H9 (cell line): ENCODE results near the gene RETREG3. TPM values are rescaled to one million over a fixed set of nuclear protein-coding genes. Genes with fewer than 3 reads are reported as not detected.
A peak's percentile ranks its signal among the peaks of the same experiment; 100 is the strongest.

ENCODE experiments used
- DNase-seq: peaks from one replicate; pipeline ENCODE4 v3.0.0-alpha.2; 2017
- H2AFZ ChIP-seq: one replicate; pipeline ENCODE4 v1.6.1; 2013; ENCODE audit warnings: mild to moderate bottlenecking, low read length, control low read depth, moderate library complexity
- H2AK5ac ChIP-seq: 2 replicates; pipeline ENCODE4 v1.6.1; 2013; ENCODE audit warnings: low read length, control low read depth, mixed read lengths; ENCODE audit not compliant: insufficient read length
- H2BK120ac ChIP-seq: one replicate; pipeline ENCODE4 v1.6.1; 2013; ENCODE audit warnings: low read depth, mild to moderate bottlenecking, low read length, control low read depth, inconsistent platforms; ENCODE audit not compliant: poor library complexity, severe bottlenecking
- H2BK12ac ChIP-seq: 2 replicates; pipeline ENCODE4 v1.6.1; 2013; ENCODE audit warnings: low read length, control low read depth, mixed read lengths, low read depth; ENCODE audit not compliant: insufficient read length
- H2BK15ac ChIP-seq: 2 replicates; pipeline ENCODE4 v1.6.1; 2013; ENCODE audit warnings: low read depth, low read length, control low read depth
- H2BK20ac ChIP-seq: one replicate; pipeline ENCODE4 v1.6.1; 2013; ENCODE audit warnings: low read depth, mild to moderate bottlenecking, low read length, control low read depth, inconsistent platforms; ENCODE audit not compliant: poor library complexity, severe bottlenecking
- H2BK5ac ChIP-seq: 2 replicates; pipeline ENCODE4 v1.6.1; 2013; ENCODE audit warnings: low read length, control low read depth, mixed read lengths; ENCODE audit not compliant: insufficient read length
- H3K14ac ChIP-seq: 2 replicates; pipeline ENCODE4 v1.6.1; 2013; ENCODE audit warnings: low read length, control low read depth; ENCODE audit not compliant: insufficient read depth
- H3K18ac ChIP-seq: 2 replicates; pipeline ENCODE4 v1.6.1; 2013; ENCODE audit warnings: low read depth, mild to moderate bottlenecking, mixed read lengths, low read length, control low read depth; ENCODE audit not compliant: insufficient read length
- H3K23ac ChIP-seq: 2 replicates; pipeline ENCODE4 v1.6.1; 2013; ENCODE audit warnings: low read length, control low read depth, mixed read lengths, low read depth; ENCODE audit not compliant: insufficient read length
- H3K23me2 ChIP-seq: 2 replicates; pipeline ENCODE4 v1.6.1; 2013; ENCODE audit warnings: low read depth, mild to moderate bottlenecking, mixed read lengths, low read length, control low read depth; ENCODE audit not compliant: insufficient read length, poor library complexity, severe bottlenecking
- H3K27ac ChIP-seq: 2 replicates; pipeline ENCODE4 v1.5.1; 2013; ENCODE audit warnings: low read length, control low read depth, mixed read lengths, low read depth; ENCODE audit not compliant: insufficient read length
- H3K27me3 ChIP-seq: 2 replicates; pipeline ENCODE4 v1.6.1; 2013; ENCODE audit warnings: low read length, control low read depth, inconsistent platforms; ENCODE audit not compliant: insufficient read depth
- H3K4ac ChIP-seq: 2 replicates; pipeline ENCODE4 v1.6.1; 2013; ENCODE audit warnings: low read depth, mild to moderate bottlenecking, control low read depth, inconsistent platforms, low read length, moderate library complexity
- H3K4me1 ChIP-seq: 2 replicates; pipeline ENCODE4 v1.6.1; 2013; ENCODE audit warnings: low read length, control low read depth, inconsistent platforms; ENCODE audit not compliant: insufficient read depth
- H3K4me2 ChIP-seq: 2 replicates; pipeline ENCODE4 v1.6.1; 2013; ENCODE audit warnings: low read length, control low read depth, mixed read lengths; ENCODE audit not compliant: insufficient read length, insufficient read depth
- H3K56ac ChIP-seq: 2 replicates; pipeline ENCODE4 v1.6.1; 2013; ENCODE audit warnings: low read depth, mild to moderate bottlenecking, mixed read lengths, low read length, control low read depth; ENCODE audit not compliant: insufficient read length
- H3K79me1 ChIP-seq: 2 replicates; pipeline ENCODE4 v1.6.1; 2013; ENCODE audit warnings: low read depth, mild to moderate bottlenecking, moderate library complexity, low read length, control low read depth, inconsistent platforms; ENCODE audit not compliant: insufficient read depth, poor library complexity, severe bottlenecking
- H3K79me2 ChIP-seq: 2 replicates; pipeline ENCODE4 v1.6.1; 2013; ENCODE audit warnings: low read length, control low read depth, inconsistent platforms; ENCODE audit not compliant: insufficient read depth
- H3K9ac ChIP-seq: 2 replicates; pipeline ENCODE4 v1.6.1; 2013; ENCODE audit warnings: low read length, control low read depth, mixed read lengths; ENCODE audit not compliant: insufficient read length; ENCODE audit errors: extremely low read depth
- H3K9me3 ChIP-seq: one replicate; pipeline ENCODE4 v1.6.1; 2013; ENCODE audit warnings: low read depth, low read length, inconsistent platforms; ENCODE audit not compliant: control insufficient read depth
- H3T11ph ChIP-seq: one replicate; pipeline ENCODE4 v1.6.1; 2013; ENCODE audit warnings: mild to moderate bottlenecking, low read length, control low read depth, inconsistent platforms
- H4K20me1 ChIP-seq: one replicate; pipeline ENCODE4 v1.6.1; 2013; ENCODE audit not compliant: control insufficient read depth, insufficient read length, insufficient read depth
- H4K5ac ChIP-seq: 2 replicates; pipeline ENCODE4 v1.6.1; 2013; ENCODE audit warnings: low read depth, mild to moderate bottlenecking, mixed read lengths, low read length, control low read depth; ENCODE audit not compliant: insufficient read length
- H4K8ac ChIP-seq: replicated peaks from 2 replicates; pipeline ENCODE4 v1.6.1; 2013; ENCODE audit warnings: low read length, control low read depth, mixed read lengths, low read depth; ENCODE audit not compliant: insufficient read length
- H4K91ac ChIP-seq: 2 replicates; pipeline ENCODE4 v1.6.1; 2013; ENCODE audit warnings: low read depth, mild to moderate bottlenecking, moderate library complexity, mixed read lengths, low read length, control low read depth; ENCODE audit not compliant: insufficient read length
- H3K27ac Mint-ChIP-seq, 3 experiments: 2 replicates in 2 of 3; 3 replicates in 1 of 3; pipeline ENCODE4 v1.8.0; 2020 to 2021; ENCODE audit warnings: mixed read lengths in 3 of 3, mild to moderate bottlenecking in 1 of 3, moderate library complexity in 1 of 3
- H3K27me3 Mint-ChIP-seq: 2 replicates; pipeline ENCODE4 v1.8.0; 2021; ENCODE audit warnings: low read depth, mild to moderate bottlenecking, moderate library complexity, mixed read lengths
- H3K36me3 Mint-ChIP-seq, 3 experiments: 2 replicates in 2 of 3; 3 replicates in 1 of 3; pipeline ENCODE4 v1.8.0; 2020 to 2021; ENCODE audit warnings: low read depth in 3 of 3, mixed read lengths in 3 of 3; ENCODE audit not compliant: insufficient read depth in 1 of 3
- H3K4me1 Mint-ChIP-seq, 2 experiments: 2 replicates each; pipeline ENCODE4 v1.8.0; 2020; ENCODE audit warnings: mixed read lengths in 2 of 2
- H3K4me3 Mint-ChIP-seq, 2 experiments: 2 replicates in 1 of 2; 3 replicates in 1 of 2; pipeline ENCODE4 v1.8.0; 2020 to 2021; ENCODE audit warnings: mild to moderate bottlenecking in 2 of 2, mixed read lengths in 2 of 2, moderate library complexity in 1 of 2
- H3K9me3 Mint-ChIP-seq, 2 experiments: 2 replicates in 1 of 2; 3 replicates in 1 of 2; pipeline ENCODE4 v1.8.0; 2020; ENCODE audit warnings: mild to moderate bottlenecking in 2 of 2, mixed read lengths in 2 of 2, moderate library complexity in 1 of 2
- WGBS: extraction: QIAGEN DNeasy Blood & Tissue Kit; methylation state at CpG from one replicate; pipeline ENCODE4 v1.1.7; 2013; ENCODE audit warnings: missing lambda C conversion rate, low lambda C conversion rate, mixed read lengths; ENCODE audit not compliant: insufficient read length; ENCODE audit errors: extremely low coverage; 5-methylcytosine and 5-hydroxymethylcytosine counted together
- total RNA-seq: library from RNA; stranded (reverse); gene quantifications from 2 replicates; pipeline ENCODE4 v1.2.1, GENCODE V29; 2021
- TF ChIP-seq, protein P1 (sequence below): fragments of 200-600 bp; sonication (generic); conservative IDR thresholded peaks from 3 replicates; pipeline ENCODE4 v1.8.0; 2021; ENCODE audit warnings: antibody characterized with exemption, mild to moderate bottlenecking

RETREG3 gene
- total RNA-seq, 1 experiment from 2014 or later = 47.3 TPM

- H4K8ac ChIP-seq = no peak overlapping the region
- no peaks in the 10 kb centered on the region for H3K27me3 ChIP-seq
- no peak overlapping the region for H2AFZ ChIP-seq
- H3K4me3 Mint-ChIP-seq = peak overlapping the region; percentile 94 to 95
- no peak overlapping the region for H3K27ac Mint-ChIP-seq
- no peak overlapping the region for H3K4ac ChIP-seq
- no CpG with 5 or more reads among the region's 9 CpGs for WGBS
- no peak overlapping the region for H2AK5ac ChIP-seq
- H2BK12ac ChIP-seq = no peak overlapping the region
- H3K79me2 ChIP-seq = peaks cover 7% of the 10 kb centered on the region; the same call in 1 of the 2 replicates
- H3K4me1 ChIP-seq = peaks cover 2% of the 10 kb centered on the region; the same call in 1 of the 2 replicates
- H3K27ac ChIP-seq = no peak overlapping the region
- H3K9me3 Mint-ChIP-seq = no peaks in the 10 kb centered on the region
- H2BK15ac ChIP-seq = no peak overlapping the region
- no peak overlapping the region for H3T11ph ChIP-seq
- H3K9me3 ChIP-seq = no peaks in the 10 kb centered on the region
- H3K23me2 ChIP-seq = peaks cover 16% of the 10 kb centered on the region
- no peak overlapping the region for H3K9ac ChIP-seq
- no peak for DNase-seq
- H4K91ac ChIP-seq = no peak overlapping the region
- no peak overlapping the region for H2BK120ac ChIP-seq
- no peak overlapping the region for H2BK5ac ChIP-seq
- H4K20me1 ChIP-seq = no peaks in the 10 kb centered on the region
- H3K4me1 Mint-ChIP-seq = peaks cover 17 to 25% of the 10 kb centered on the region in 2 experiments
- TF ChIP-seq, protein P1, sequence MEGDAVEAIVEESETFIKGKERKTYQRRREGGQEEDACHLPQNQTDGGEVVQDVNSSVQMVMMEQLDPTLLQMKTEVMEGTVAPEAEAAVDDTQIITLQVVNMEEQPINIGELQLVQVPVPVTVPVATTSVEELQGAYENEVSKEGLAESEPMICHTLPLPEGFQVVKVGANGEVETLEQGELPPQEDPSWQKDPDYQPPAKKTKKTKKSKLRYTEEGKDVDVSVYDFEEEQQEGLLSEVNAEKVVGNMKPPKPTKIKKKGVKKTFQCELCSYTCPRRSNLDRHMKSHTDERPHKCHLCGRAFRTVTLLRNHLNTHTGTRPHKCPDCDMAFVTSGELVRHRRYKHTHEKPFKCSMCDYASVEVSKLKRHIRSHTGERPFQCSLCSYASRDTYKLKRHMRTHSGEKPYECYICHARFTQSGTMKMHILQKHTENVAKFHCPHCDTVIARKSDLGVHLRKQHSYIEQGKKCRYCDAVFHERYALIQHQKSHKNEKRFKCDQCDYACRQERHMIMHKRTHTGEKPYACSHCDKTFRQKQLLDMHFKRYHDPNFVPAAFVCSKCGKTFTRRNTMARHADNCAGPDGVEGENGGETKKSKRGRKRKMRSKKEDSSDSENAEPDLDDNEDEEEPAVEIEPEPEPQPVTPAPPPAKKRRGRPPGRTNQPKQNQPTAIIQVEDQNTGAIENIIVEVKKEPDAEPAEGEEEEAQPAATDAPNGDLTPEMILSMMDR = no peak
- H3K23ac ChIP-seq = no peak overlapping the region
- peaks cover 4% of the 10 kb centered on the region for H3K79me1 ChIP-seq
- H3K56ac ChIP-seq = no peak overlapping the region
- H3K18ac ChIP-seq = no peak overlapping the region
- peaks cover 6 to 38% (median 30%) of the 10 kb centered on the region in 3 experiments for H3K36me3 Mint-ChIP-seq
- no peak overlapping the region for H2BK20ac ChIP-seq
- no peak overlapping the region for H3K14ac ChIP-seq
- H3K4me2 ChIP-seq = no peak overlapping the region
- no peaks in the 10 kb centered on the region for H3K27me3 Mint-ChIP-seq
- no peak overlapping the region for H4K5ac ChIP-seq
These were observed 45.2 kb downstream of the RETREG3 start for GRCh38 chr17:42563950-42564349.
